Naive thymus-derived CD4-positive, alpha-beta T cell (primary cell): ENCODE measurements around the gene TUBGCP3. TPM values are rescaled to one million over a fixed set of nuclear protein-coding genes. Genes with fewer than 3 reads are reported as not detected.

Experiments used
- ATAC-seq: fragments of 150-1000 bp; cut with Tn5 transposase; 2 replicates; pipeline ENCODE4 v1.10.0; 2021; ENCODE audit warnings: mild to moderate bottlenecking, moderate library complexity
- CTCF ChIA-PET: fragments of 350-600 bp; sonication (Branson Sonifier 250); formaldehyde crosslinking; loops from one replicate; lab custom pipeline; 2021; ENCODE audit warnings: antibody characterized with exemption; lab: Charles Lee
- POLR2A ChIA-PET: fragments of 350-600 bp; sonication (Branson Sonifier 250); formaldehyde crosslinking; loops from one replicate; lab custom pipeline; 2021; ENCODE audit warnings: antibody characterized with exemption, inconsistent platforms; lab: Charles Lee
- DNase-seq, 9 donors: peaks; one replicate each; pipeline versions ENCODE4 v3.0.0 to v3.0.0-alpha.2; 2020 to 2022; ENCODE audit warnings: mixed read lengths in 1 of 9
- H3K27ac ChIP-seq: one replicate; pipeline ENCODE4 v1.7.0; 2013; ENCODE audit warnings: mild to moderate bottlenecking, low read depth, low read length, moderate library complexity
- H3K27me3 ChIP-seq, 2 donors: one replicate each; pipeline ENCODE4 v1.7.0; 2013; ENCODE audit warnings: low read length in 2 of 2, mild to moderate bottlenecking in 2 of 2, moderate library complexity in 2 of 2; ENCODE audit not compliant: control insufficient read depth in 2 of 2, insufficient read depth in 2 of 2
- H3K36me3 ChIP-seq, 3 experiments: 1 replicate in 2 of 3; 2 replicates in 1 of 3; pipeline ENCODE4 v1.7.0; 2013; ENCODE audit warnings: low read length in 3 of 3, mild to moderate bottlenecking in 3 of 3, moderate library complexity in 1 of 3; ENCODE audit not compliant: insufficient read depth in 3 of 3, control insufficient read depth in 2 of 3
- H3K4me1 ChIP-seq, 2 donors: one replicate each; pipeline ENCODE4 v1.7.0; 2013; ENCODE audit warnings: low read length in 2 of 2, mild to moderate bottlenecking in 2 of 2, moderate library complexity in 1 of 2; ENCODE audit not compliant: control insufficient read depth in 2 of 2, insufficient read depth in 2 of 2
- H3K4me3 ChIP-seq: 2 replicates; pipeline ENCODE4 v1.7.0; 2013; ENCODE audit warnings: mild to moderate bottlenecking, low read length
- H3K9me3 ChIP-seq, 3 experiments: 1 replicate in 2 of 3; 2 replicates in 1 of 3; pipeline ENCODE4 v1.7.0; 2013; ENCODE audit warnings: low read length in 3 of 3; ENCODE audit not compliant: control insufficient read depth in 2 of 3
- H3K27ac Mint-ChIP-seq, 9 donors: one replicate each; pipeline ENCODE4 v1.8.0; 2020 to 2022; ENCODE audit warnings: mixed read lengths in 9 of 9, mild to moderate bottlenecking in 8 of 9, moderate library complexity in 5 of 9, inconsistent platforms in 2 of 9
- H3K27me3 Mint-ChIP-seq, 5 donors: one replicate each; pipeline ENCODE4 v1.8.0; 2021 to 2022; ENCODE audit warnings: mixed read lengths in 5 of 5, mild to moderate bottlenecking in 1 of 5
- H3K36me3 Mint-ChIP-seq, 5 donors: one replicate each; pipeline ENCODE4 v1.8.0; 2020 to 2022; ENCODE audit warnings: mixed read lengths in 5 of 5, mild to moderate bottlenecking in 3 of 5, inconsistent platforms in 1 of 5
- H3K4me1 Mint-ChIP-seq, 7 donors: one replicate each; pipeline ENCODE4 v1.8.0; 2020 to 2022; ENCODE audit warnings: mixed read lengths in 7 of 7, mild to moderate bottlenecking in 3 of 7, inconsistent platforms in 1 of 7
- H3K4me3 Mint-ChIP-seq, 10 donors: one replicate each; pipeline ENCODE4 v1.8.0; 2020 to 2022; ENCODE audit warnings: mild to moderate bottlenecking in 10 of 10, mixed read lengths in 10 of 10, moderate library complexity in 6 of 10, inconsistent platforms in 2 of 10
- H3K9me3 Mint-ChIP-seq, 11 donors: one replicate each; pipeline ENCODE4 v1.8.0; 2020 to 2022; ENCODE audit warnings: mixed read lengths in 11 of 11, mild to moderate bottlenecking in 4 of 11, inconsistent platforms in 1 of 11, moderate library complexity in 1 of 11
- intact Hi-C, 2 donors: fragments of 100-400 bp; cut with micrococcal nuclease; formaldehyde crosslinking; loops; one replicate each; pipeline ENCODE4 v1.15.1; 2023
- polyA plus RNA-seq, 2 donors: library from polyadenylated mRNA; unstranded; fragments of 300-500 nt; fragmentation: Illumina TruSeq; gene quantifications; one replicate each; pipeline ENCODE4 v1.2.3, GENCODE V29; 2021
- total RNA-seq, 6 experiments: library from RNA in 5 of 6; stranded (reverse) in 5 of 6; gene quantifications; 1 replicate in 5 of 6; 2 replicates in 1 of 6; pipeline ENCODE4 v1.2.3 and lab custom pipeline; 2021 to 2026

TUBGCP3 gene
- total and polyA plus RNA-seq, 7 experiments from 2014 or later, result 15.4 to 56.7 (median 43.5) TPM

DNA sequence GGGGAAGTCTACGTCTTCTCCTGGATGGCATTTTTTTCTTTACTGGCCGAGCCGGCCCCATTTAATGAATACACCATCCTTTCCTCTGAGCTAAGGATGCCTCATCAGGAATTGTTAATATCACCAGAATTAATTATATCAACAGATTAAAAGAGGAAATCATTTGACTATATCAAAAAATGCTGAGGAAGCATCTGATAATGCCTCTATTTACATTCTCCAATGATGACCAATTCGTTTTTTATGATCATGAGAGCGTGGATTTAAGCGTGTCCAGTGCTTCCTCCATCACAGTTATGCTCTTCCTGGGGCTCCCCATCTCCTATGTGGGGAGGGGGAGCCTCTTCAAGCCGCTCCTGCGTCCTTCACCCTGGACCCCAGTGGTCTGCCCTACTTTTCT is 58.7 kb downstream of the TUBGCP3 start:
- ATAC-seq, result no peak

GRCh38 chr13:112526146-112526853 is 61.7 kb downstream of the TUBGCP3 start:
- POLR2A ChIA-PET, result no interaction called here
- Histone ChIP-seq H3K9me3 (no peaks in the 10 kb centered on the region), H3K27ac (no peak overlapping the region), H3K36me3 (peaks cover 0 to 43% (median 7%) of the 10 kb centered on the region in 3 experiments), H3K27me3 (no peaks in the 10 kb centered on the region), H3K4me1 (no peaks in the 10 kb centered on the region), H3K4me3 (no peak overlapping the region)
- H3K36me3 Mint-ChIP-seq, result peaks cover 0 to 18% (median 8%) of the 10 kb centered on the region in 5 donors
- no peak overlapping the region for H3K4me3 Mint-ChIP-seq
- no peaks in the 10 kb centered on the region for H3K9me3 Mint-ChIP-seq
- intact Hi-C loops, result no loop called here
- CTCF ChIA-PET, result no interaction called here
- no peak for ATAC-seq
- H3K27me3 Mint-ChIP-seq, result no peaks in the 10 kb centered on the region
- no peaks in the 10 kb centered on the region for H3K4me1 Mint-ChIP-seq
- H3K27ac Mint-ChIP-seq, result no peak overlapping the region
- DNase-seq, result no peak

More for the DNA sequence above, 58.7 kb downstream of the TUBGCP3 start:
- H3K4me1 ChIP-seq, result no peaks in the 10 kb centered on the region
- Mint-ChIP-seq H3K27me3 (no peaks in the 10 kb centered on the region), H3K9me3 (no peaks in the 10 kb centered on the region), H3K27ac (no peak overlapping the region), H3K36me3 (peaks cover 0 to 10% (median 0%) of the 10 kb centered on the region in 5 donors), H3K4me3 (no peak overlapping the region), H3K4me1 (peaks cover 0 to 12% (median 7%) of the 10 kb centered on the region in 7 donors)
- intact Hi-C loops, result no loop called here
- no peaks in the 10 kb centered on the region for H3K27me3 ChIP-seq
- ChIA-PET CTCF (no interaction called here), POLR2A (no interaction called here)
- no peaks in the 10 kb centered on the region for H3K9me3 ChIP-seq
- DNase-seq, result no peak
- peaks cover 0 to 19% (median 0%) of the 10 kb centered on the region in 3 experiments for H3K36me3 ChIP-seq
- no peak overlapping the region for H3K27ac ChIP-seq
- no peak overlapping the region for H3K4me3 ChIP-seq

GRCh38 chr13:112525356-112525945 is 62.5 kb downstream of the TUBGCP3 start:
- H3K36me3 ChIP-seq, result peaks cover 0 to 52% (median 9%) of the 10 kb centered on the region in 3 experiments
- H3K27me3 Mint-ChIP-seq, result no peaks in the 10 kb centered on the region
- ATAC-seq, result no peak
- H3K4me1 ChIP-seq, result no peaks in the 10 kb centered on the region
- H3K4me3 ChIP-seq, result no peak overlapping the region
- H3K27ac Mint-ChIP-seq, result no peak overlapping the region
- intact Hi-C loops, result no loop called here
- H3K27ac ChIP-seq, result no peak overlapping the region
- H3K4me1 Mint-ChIP-seq, result no peaks in the 10 kb centered on the region
- H3K9me3 ChIP-seq, result no peaks in the 10 kb centered on the region
- DNase-seq, result no peak
- ChIA-PET CTCF (no interaction called here), POLR2A (no interaction called here)
- H3K36me3 Mint-ChIP-seq, result peaks cover 0 to 21% (median 10%) of the 10 kb centered on the region in 5 donors
- H3K27me3 ChIP-seq, result no peaks in the 10 kb centered on the region
- H3K4me3 Mint-ChIP-seq, result no peak overlapping the region
- no peaks in the 10 kb centered on the region for H3K9me3 Mint-ChIP-seq

DNA sequence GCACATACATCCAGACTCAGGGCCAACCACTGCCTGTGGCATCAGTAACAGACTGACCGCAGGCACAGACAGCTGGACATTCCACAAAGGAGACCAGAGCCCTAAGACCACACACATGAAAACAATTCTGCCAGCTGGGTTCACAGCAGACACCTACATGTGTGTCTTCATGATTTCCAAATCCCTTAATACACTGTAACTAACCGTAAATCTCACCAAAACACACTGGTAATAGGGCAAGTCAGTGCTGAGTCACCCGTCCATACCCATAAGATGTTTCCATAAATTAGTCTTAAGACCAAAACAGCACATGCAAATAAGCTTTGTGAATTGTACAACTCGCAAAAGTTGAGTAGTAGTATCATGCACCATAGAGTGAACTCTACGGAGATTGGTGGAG is 65.4 kb downstream of the TUBGCP3 start:
- no peaks in the 10 kb centered on the region for H3K9me3 Mint-ChIP-seq
- Histone ChIP-seq H3K4me3 (no peak overlapping the region), H3K27ac (no peak overlapping the region), H3K36me3 (peaks cover 0 to 69% (median 9%) of the 10 kb centered on the region in 3 experiments), H3K27me3 (no peaks in the 10 kb centered on the region), H3K9me3 (no peaks in the 10 kb centered on the region), H3K4me1 (no peaks in the 10 kb centered on the region)
- POLR2A ChIA-PET, result no interaction called here
- CTCF ChIA-PET, result no interaction called here
- H3K4me3 Mint-ChIP-seq, result no peak overlapping the region
- ATAC-seq (no peak), DNase-seq (no peak)
- no peaks in the 10 kb centered on the region for H3K27me3 Mint-ChIP-seq
- H3K27ac Mint-ChIP-seq, result no peak overlapping the region
- no peaks in the 10 kb centered on the region for H3K4me1 Mint-ChIP-seq
- peaks cover 0 to 25% (median 14%) of the 10 kb centered on the region in 5 donors for H3K36me3 Mint-ChIP-seq
- intact Hi-C loops, result no loop called here

- Histone ChIP-seq H3K9me3 (no peaks in the 10 kb centered on the region), H3K4me3 (no peak overlapping the region), H3K36me3 (peaks cover 0 to 71% (median 9%) of the 10 kb centered on the region in 3 experiments), H3K27me3 (no peaks in the 10 kb centered on the region), H3K4me1 (no peaks in the 10 kb centered on the region), H3K27ac (no peak overlapping the region)
- ChIA-PET CTCF (no interaction called here), POLR2A (no interaction called here)
- ATAC-seq (no peak), DNase-seq (no peak)
- H3K4me3 Mint-ChIP-seq, result no peak overlapping the region
- peak overlapping the region in 1 of 9 donors; percentile 26 for H3K27ac Mint-ChIP-seq
- H3K9me3 Mint-ChIP-seq, result no peaks in the 10 kb centered on the region
- H3K27me3 Mint-ChIP-seq, result no peaks in the 10 kb centered on the region
- peaks cover 0 to 34% (median 14%) of the 10 kb centered on the region in 5 donors for H3K36me3 Mint-ChIP-seq
- H3K4me1 Mint-ChIP-seq, result no peaks in the 10 kb centered on the region
- intact Hi-C loops, result no loop called here
Measured at GRCh38 chr13:112521073-112521685, 66.8 kb downstream of the TUBGCP3 start.

- no peaks in the 10 kb centered on the region for H3K27me3 ChIP-seq
- intact Hi-C loops, result no loop called here
- ChIA-PET CTCF (no interaction called here), POLR2A (no interaction called here)
- peaks cover 0 to 72% (median 9%) of the 10 kb centered on the region in 3 experiments for H3K36me3 ChIP-seq
- ATAC-seq (no peak), DNase-seq (no peak)
- H3K4me1 ChIP-seq, result no peaks in the 10 kb centered on the region
- Mint-ChIP-seq H3K4me1 (no peaks in the 10 kb centered on the region), H3K27me3 (no peaks in the 10 kb centered on the region), H3K36me3 (peaks cover 3 to 46% (median 25%) of the 10 kb centered on the region in 5 donors), H3K9me3 (no peaks in the 10 kb centered on the region), H3K4me3 (no peak overlapping the region), H3K27ac (no peak overlapping the region)
- H3K9me3 ChIP-seq, result no peaks in the 10 kb centered on the region
- H3K4me3 ChIP-seq, result no peak overlapping the region
- H3K27ac ChIP-seq, result no peak overlapping the region
Measured at GRCh38 chr13:112519517-112520060, 68.4 kb downstream of the TUBGCP3 start.
